IPS-11a (cell line): ENCODE results near the gene COL15A1.

Source experiments
- H3K4me3 ChIP-seq: one replicate; pipeline ENCODE4 v1.5.1; 2013; ENCODE audit warnings: low read depth, low read length, control low read depth

The COL15A1 gene

GRCh38 chr9:98971168-98971914 lies 27.6 kb downstream of the COL15A1 start:
- H3K4me3 ChIP-seq: no peak overlapping the region

- no peak overlapping the region for H3K4me3 ChIP-seq
These were observed 28.2 kb downstream of the COL15A1 start for GRCh38 chr9:98971915-98972223.

- no peak overlapping the region for H3K4me3 ChIP-seq
These were observed 29.0 kb downstream of the COL15A1 start for GRCh38 chr9:98972716-98973115.

- no peak overlapping the region for H3K4me3 ChIP-seq
These were observed 29.5 kb downstream of the COL15A1 start for GRCh38 chr9:98973171-98973570.

- H3K4me3 ChIP-seq: no peak overlapping the region
These were observed 29.9 kb downstream of the COL15A1 start for GRCh38 chr9:98973576-98973975.

GRCh38 chr9:98974106-98974505 lies 30.4 kb downstream of the COL15A1 start:
- H3K4me3 ChIP-seq: no peak overlapping the region

GRCh38 chr9:98974554-98974953 lies 30.8 kb downstream of the COL15A1 start:
- no peak overlapping the region for H3K4me3 ChIP-seq

GRCh38 chr9:98974994-98975712 lies 31.4 kb downstream of the COL15A1 start:
- H3K4me3 ChIP-seq: no peak overlapping the region

- no peak overlapping the region for H3K4me3 ChIP-seq
These were observed 32.1 kb downstream of the COL15A1 start for GRCh38 chr9:98975838-98976237.

- no peak overlapping the region for H3K4me3 ChIP-seq
These were observed 33.6 kb downstream of the COL15A1 start for GRCh38 chr9:98977246-98977714.

- no peak overlapping the region for H3K4me3 ChIP-seq
These were observed 34.1 kb downstream of the COL15A1 start for GRCh38 chr9:98977813-98978212.

GRCh38 chr9:98978231-98978681 lies 34.5 kb downstream of the COL15A1 start:
- no peak overlapping the region for H3K4me3 ChIP-seq

- no peak overlapping the region for H3K4me3 ChIP-seq
These were observed 36.6 kb downstream of the COL15A1 start for GRCh38 chr9:98980291-98980690.

GRCh38 chr9:98983295-98984268 lies 39.9 kb downstream of the COL15A1 start:
- H3K4me3 ChIP-seq: no peak overlapping the region

GRCh38 chr9:98985596-98985995 lies 41.9 kb downstream of the COL15A1 start:
- no peak overlapping the region for H3K4me3 ChIP-seq

- H3K4me3 ChIP-seq: no peak overlapping the region
These were observed 43.4 kb downstream of the COL15A1 start for GRCh38 chr9:98986866-98987651.

- no peak overlapping the region for H3K4me3 ChIP-seq
These were observed 45.6 kb downstream of the COL15A1 start for GRCh38 chr9:98989036-98990000.

GRCh38 chr9:98990181-98990870 lies 46.6 kb downstream of the COL15A1 start:
- no peak overlapping the region for H3K4me3 ChIP-seq
